VCaP (cell line): ENCODE measurements around the gene RPL35A.
"Not testable (repeated sequence)": the region's sequence is repeated elsewhere in the genome, so short reads cannot be mapped to it uniquely, and the experiment has no call there.

ENCODE experiments used
- H3K27ac ChIP-seq: fragments of 450-650 bp; 2 replicates; pipeline ENCODE4 v1.5.1; 2017
- CTCF ChIP-seq: fragments of 450-650 bp; conservative IDR thresholded peaks from 2 replicates; pipeline ENCODE4 v1.5.1; 2017; ENCODE audit warnings: mild to moderate bottlenecking, moderate library complexity

Gene RPL35A

GRCh38 chr3:197949778-197950676 lies at the start of gene RPL35A:
TSS of gene RPL35A (plus strand) at chr3:197950190. CDS start at chr3:197950968, 778 bp downstream.
- no peak for TF ChIP-seq CTCF
- peak within 1 kb of the TSS; percentile 90 for H3K27ac ChIP-seq

GRCh38 chr3:197901626-197902025 lies 48.4 kb upstream of the RPL35A start:
- no peak overlapping the region for H3K27ac ChIP-seq
- no peak for TF ChIP-seq CTCF

GRCh38 chr3:197906023-197906849 lies 43.8 kb upstream of the RPL35A start:
- peak; percentile 96 for TF ChIP-seq CTCF
- H3K27ac ChIP-seq = no peak overlapping the region

- no peak overlapping the region for H3K27ac ChIP-seq
- TF ChIP-seq CTCF = no peak
Measured at GRCh38 chr3:197906850-197907187, 43.2 kb upstream of the RPL35A start.

GRCh38 chr3:197907196-197907595 lies 42.8 kb upstream of the RPL35A start:
- no peak for TF ChIP-seq CTCF
- H3K27ac ChIP-seq = no peak overlapping the region

GRCh38 chr3:197908550-197908949 lies 41.4 kb upstream of the RPL35A start:
- not testable (repeated sequence) for H3K27ac ChIP-seq

- TF ChIP-seq CTCF = no peak
- no peak overlapping the region for H3K27ac ChIP-seq
Measured at GRCh38 chr3:197908957-197909701, 40.9 kb upstream of the RPL35A start.
